Activated T-cell treated with anti-CD3 and anti-CD28 coated beads for 48 hours (primary cell): ENCODE measurements around the gene MYO19.
"Not testable (repeated sequence)": the region's sequence is repeated elsewhere in the genome, so short reads cannot be mapped to it uniquely, and the experiment has no call there.

Experiments
- DNase-seq: peaks from one replicate; pipeline ENCODE4 v3.0.0-alpha.2; 2020; ENCODE audit warnings: low read depth

The MYO19 gene

DNA sequence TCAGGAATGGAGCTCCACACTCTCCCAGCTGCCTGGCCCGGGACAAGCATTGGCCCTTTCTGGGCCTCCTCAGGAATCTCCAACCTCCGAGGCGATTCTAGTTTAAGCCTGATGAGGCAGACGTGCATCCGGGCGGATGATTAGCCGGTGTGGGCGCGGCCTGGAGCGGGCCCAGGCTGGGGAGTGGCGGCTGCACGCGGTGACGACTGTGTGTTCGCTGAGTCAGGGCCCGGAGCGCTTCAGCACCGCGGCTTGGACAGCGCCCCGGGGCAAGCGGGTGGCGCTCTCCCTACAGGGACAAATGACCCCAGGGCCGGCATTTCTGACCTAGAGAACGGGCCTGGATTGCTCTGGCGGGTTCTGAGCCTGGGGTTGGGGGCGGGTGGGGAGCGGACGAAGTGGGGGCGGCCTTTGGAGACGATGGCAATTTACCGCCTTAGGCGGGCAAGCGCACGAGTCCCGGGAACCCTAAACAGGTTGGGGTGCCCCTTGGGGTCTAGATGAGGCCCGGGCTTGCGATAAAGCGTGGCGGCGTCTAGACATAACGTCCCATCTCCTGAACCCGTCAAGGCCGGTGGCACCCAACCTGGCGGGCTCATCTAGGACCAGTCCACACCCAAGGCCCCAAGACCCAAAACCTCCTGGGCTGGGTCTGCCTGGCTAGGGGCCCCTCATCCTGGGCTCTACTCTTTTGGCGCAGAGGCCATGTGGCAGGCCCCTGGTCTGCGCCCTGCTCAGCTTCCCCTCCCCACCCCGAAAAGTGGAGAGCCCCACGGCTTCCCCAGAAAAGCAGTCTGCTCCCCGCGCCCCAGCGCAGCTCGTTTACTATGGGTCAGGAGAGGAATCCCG, 70.5 kb downstream of the MYO19 start:
- DNase-seq, result peak; percentile 67

DNA sequence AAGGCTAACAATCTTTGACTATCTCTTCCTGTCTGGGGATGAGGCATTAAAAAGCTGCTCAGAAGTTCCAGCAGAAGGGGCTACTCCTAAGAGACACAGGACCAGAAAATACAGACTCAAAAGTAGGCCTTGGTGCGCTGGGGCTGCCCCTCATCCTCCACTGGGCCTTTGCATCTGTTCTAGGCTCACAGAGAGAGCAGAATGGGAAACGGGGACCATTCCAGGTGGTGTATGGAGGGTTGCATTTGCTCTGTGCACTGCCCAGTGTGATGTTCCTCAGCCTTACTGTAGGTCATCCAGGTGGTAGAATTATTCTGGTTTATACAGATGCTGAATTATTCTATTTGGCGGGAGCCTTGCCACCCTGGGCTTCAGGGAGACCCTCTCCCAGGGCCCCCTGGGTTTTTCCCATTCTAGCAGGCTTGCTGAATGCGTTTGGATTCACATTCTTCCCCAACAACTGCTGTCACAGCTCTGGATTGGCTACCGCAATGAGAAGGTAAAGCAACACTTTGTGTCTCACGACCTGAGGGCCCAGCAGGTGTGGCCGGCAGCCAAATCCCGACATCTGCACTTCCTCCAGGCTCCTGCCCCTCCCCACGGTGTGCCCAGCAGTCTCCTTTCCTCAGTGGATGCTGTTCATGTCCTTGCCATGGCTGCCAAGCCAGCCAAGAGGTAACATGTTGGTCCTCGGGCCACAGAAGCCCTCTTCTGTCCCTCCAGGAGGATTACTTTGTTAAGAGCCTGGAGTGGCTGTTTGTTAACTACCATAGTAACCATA, 73.1 kb downstream of the MYO19 start:
- no peak for DNase-seq

DNA sequence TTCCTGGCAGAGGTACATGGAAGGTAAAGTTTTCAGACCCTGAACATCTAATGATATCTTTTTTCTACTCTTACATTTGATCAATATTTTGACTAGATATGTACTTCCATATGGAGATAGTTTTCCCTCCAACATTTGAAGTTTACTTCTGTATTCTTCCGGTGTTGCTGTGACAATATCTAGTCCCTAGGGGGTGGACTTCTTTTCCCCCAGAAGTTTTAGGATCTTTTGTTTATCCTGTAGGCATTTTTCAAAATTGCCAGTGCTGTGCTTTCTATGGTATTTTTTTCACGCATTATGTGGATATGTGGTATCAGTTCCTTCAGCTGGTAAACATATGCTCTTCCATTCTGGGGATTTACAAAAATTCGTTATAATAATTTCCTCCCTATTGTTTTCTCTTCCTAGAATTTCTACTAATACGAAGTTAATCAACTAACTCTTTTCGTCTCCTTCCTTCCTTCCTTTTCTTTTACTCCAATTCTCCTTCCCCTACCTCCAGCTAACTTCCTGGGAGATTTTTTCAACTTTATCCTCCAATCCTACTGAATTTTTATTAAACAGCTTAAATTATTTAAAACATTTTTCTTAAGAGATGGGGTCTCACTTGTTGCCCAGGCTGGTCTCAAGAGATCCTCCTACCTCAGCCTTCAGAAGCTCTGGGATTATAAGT, 74.3 kb downstream of the MYO19 start:
- no peak for DNase-seq

DNA sequence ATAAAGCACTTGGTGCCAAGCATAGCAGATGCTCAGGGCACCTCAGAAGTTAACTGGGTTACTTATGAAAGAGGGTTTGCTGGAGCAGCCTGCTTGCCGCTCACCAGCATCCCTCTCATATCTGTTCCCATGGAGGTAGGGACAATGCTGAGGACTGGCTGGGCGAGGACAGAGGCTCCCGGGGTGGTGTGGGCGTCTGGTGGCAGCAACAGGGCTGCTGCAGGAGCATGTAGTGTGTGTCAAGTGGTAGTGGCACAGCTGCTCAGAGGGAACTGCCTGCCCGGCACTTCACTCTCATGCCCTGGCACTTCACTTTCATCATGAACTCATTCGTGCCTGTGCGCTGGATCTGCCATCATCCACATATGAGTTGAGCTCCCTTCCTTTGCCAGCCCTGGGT, 75.1 kb downstream of the MYO19 start:
- DNase-seq, result no peak

DNA sequence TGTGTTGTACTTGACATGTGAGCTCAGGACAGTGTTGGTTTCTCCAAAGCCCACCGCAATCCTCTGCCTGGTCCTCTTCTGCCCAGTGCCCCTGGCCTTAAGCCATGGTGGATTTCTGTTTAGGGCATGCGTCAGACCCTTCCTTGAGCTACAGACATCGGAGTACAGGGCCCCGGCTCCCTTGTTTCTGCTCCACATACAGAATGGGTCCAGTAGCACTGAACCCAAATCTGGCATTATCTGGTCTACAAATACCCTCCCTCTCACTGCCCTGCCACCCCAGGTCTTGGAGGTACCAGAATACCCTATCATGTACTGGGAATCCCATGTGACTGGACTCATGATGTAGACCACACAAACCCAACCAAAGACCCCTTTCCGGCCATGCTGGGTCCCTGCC, 75.6 kb downstream of the MYO19 start:
- DNase-seq, result no peak

DNA sequence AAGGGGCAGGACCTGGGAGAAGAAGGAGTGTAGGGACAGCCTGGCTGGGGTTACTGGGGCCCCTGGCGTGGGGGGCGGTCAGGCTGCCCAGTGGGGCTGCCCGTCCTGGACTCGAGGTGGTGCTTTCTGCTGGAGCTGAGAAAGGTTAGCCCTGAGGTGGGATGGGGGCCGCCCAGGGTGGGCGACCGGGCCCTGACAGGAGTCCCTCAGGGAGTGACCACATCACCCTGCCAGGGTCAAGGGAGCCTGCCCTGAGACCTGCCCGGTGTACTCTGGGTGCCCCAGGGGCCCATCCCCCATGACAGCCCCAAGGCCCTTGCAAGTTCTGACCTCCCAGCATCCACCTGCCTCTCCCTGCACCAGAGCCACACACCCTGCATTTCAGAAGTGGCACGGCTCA, 77.0 kb downstream of the MYO19 start:
- not testable (repeated sequence) for DNase-seq

DNA sequence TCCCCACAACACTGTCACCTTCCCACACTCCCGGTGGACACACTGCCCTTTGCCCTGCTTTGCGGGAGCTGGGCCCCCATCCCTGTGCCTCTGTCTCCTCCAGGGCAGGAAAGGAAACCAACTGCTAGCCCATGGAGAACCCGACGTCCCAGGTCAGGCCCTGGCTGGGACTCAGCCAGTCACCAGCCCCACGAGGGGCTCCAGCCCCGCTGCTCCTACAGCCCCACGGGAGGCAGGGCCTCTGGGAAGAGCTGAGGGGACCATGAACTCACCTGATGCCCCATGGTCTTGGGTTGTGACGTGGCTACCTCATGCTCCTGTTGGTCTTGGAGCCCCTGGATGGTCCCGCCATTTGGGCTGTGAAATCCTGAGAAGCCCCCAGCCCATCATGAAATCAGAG, 81.8 kb downstream of the MYO19 start:
- DNase-seq, result not testable (repeated sequence)

DNA sequence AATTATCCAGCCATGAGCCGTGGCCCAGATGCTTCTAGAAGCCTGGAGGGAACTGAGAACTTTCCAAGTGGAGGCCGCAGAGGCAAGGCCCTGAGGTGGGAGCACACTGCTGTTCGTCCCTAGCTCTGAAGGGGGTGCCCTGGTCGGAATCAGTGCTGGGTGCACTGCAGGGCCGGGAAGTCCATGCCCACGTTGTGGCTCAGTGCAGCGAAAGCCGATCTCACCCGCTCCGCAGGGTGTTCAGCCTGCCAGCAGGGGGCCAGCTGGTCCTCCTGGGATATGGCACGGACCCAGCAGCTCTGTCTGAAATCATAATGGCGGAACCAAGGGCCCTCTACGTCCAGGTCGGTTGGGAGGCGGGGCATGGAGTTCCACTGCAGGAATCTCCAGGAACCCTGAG, 84.7 kb downstream of the MYO19 start:
- not testable (repeated sequence) for DNase-seq
